Activated CD8-positive, alpha-beta T cell treated with anti-CD3 and anti-CD28 coated beads for 36 hours (primary cell): Measurements from ENCODE around the gene KIRREL2. TPM values are rescaled to one million over a fixed set of nuclear protein-coding genes. Genes with fewer than 3 reads are reported as not detected.
"Not testable (repeated sequence)": the region's sequence is repeated elsewhere in the genome, so short reads cannot be mapped to it uniquely, and the experiment has no call there.

ENCODE experiments used
- ATAC-seq: fragments of 200-7000 bp; cut with Tn5 transposase; one replicate; pipeline ENCODE4 v1.10.0; 2021; ENCODE audit warnings: mild to moderate bottlenecking, moderate library complexity
- CTCF ChIA-PET: fragments of 350-600 bp; sonication (Branson Sonifier 250); formaldehyde crosslinking; loops from one replicate; lab custom pipeline; 2021; ENCODE audit warnings: antibody characterized with exemption; lab: Charles Lee
- POLR2A ChIA-PET: fragments of 350-600 bp; sonication (Branson Sonifier 250); formaldehyde crosslinking; loops from one replicate; lab custom pipeline; 2021; ENCODE audit warnings: antibody characterized with exemption; lab: Charles Lee
- DNase-seq: peaks from one replicate; pipeline ENCODE4 v3.0.0-alpha.2; 2020
- H3K27ac Mint-ChIP-seq: one replicate; pipeline ENCODE4 v1.8.0; 2021; ENCODE audit warnings: mild to moderate bottlenecking, mixed read lengths
- H3K27me3 Mint-ChIP-seq: one replicate; pipeline ENCODE4 v1.8.0; 2021; ENCODE audit warnings: mixed read lengths
- H3K36me3 Mint-ChIP-seq: one replicate; pipeline ENCODE4 v1.8.0; 2021; ENCODE audit warnings: low read depth, mixed read lengths
- H3K4me1 Mint-ChIP-seq: one replicate; pipeline ENCODE4 v1.8.0; 2021; ENCODE audit warnings: low read depth, mixed read lengths
- H3K4me3 Mint-ChIP-seq: one replicate; pipeline ENCODE4 v1.8.0; 2021; ENCODE audit warnings: mild to moderate bottlenecking, moderate library complexity, mixed read lengths
- H3K9me3 Mint-ChIP-seq: one replicate; pipeline ENCODE4 v1.8.0; 2021; ENCODE audit warnings: mixed read lengths
- intact Hi-C: fragments of 100-400 bp; cut with micrococcal nuclease; formaldehyde crosslinking; loops from one replicate; pipeline ENCODE4 v1.10.0; 2022
- total RNA-seq, 2 experiments: library from RNA; stranded (reverse); gene quantifications; one replicate each; pipeline ENCODE4 v1.2.3, GENCODE V29; 2021
- TF ChIP-seq, protein P1 (sequence below): fragments of 200-600 bp; IDR thresholded peaks from one replicate; pipeline ENCODE4 v1.8.0; 2022; ENCODE audit warnings: antibody characterized with exemption, mild to moderate bottlenecking

KIRREL2 gene
- total RNA-seq, 2 experiments from 2014 or later: 1.4 TPM

DNA sequence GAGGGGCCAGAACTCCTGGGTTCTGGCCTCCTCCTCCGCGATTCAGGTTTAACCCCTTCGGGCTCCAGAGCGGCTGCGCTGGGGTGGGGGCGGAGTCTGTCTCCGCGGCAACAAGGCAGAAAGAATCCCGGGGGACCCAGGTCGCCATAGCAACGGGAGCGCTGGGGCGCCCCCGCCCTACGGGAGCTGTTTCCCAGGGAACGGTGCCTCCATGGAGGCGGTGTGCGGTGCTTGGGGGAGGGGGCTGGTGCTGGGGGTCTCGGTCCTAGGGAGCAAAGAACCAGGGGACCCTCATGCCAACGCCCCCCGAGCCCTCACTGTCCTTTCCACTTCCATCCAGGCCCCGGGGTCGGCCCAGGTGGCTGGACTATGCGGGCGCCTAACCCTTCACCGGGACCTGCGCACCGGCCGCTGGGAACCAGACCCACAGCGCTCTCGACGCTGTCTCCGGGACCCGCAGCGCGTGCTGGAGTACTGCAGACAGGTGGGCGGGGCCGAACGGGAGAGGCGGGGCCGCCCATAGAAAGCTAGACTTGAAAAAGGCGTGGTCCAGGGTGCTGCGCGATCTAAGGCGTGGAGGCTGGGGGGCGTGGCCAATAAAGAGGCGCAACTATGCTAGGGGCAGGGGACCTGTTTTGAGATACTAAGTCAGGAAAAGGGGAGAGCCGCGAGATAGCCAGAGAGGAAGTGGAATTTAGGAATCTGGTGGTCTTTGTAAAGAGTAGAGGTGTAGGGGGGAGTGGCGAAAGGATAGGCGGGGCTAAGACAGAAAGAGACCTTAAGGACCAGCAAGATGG lies 12.8 kb downstream of the KIRREL2 start:
- Mint-ChIP-seq H3K27ac (no peak overlapping the region), H3K4me3 (peak overlapping the region; percentile 67), H3K36me3 (no peaks in the 10 kb centered on the region), H3K9me3 (no peaks in the 10 kb centered on the region), H3K4me1 (peaks cover 13% of the 10 kb centered on the region), H3K27me3 (peaks cover 39% of the 10 kb centered on the region)
- DNase-seq: peak; percentile 94
- ATAC-seq: peak; percentile 89
- ChIA-PET CTCF (interaction anchor here (0.7 to 1.3 kb wide), 4 partner anchors 10 to 175 kb away, joined by 3 to 6 read pairs (median 4); no protein-coding TSS in a partner anchor), POLR2A (interaction anchor here (0.6 to 1.6 kb wide), 7 partner anchors 12 to 536 kb away, joined by 3 to 4 read pairs (median 3); partner anchors contain the start of genes KIRREL2, PSENEN and U2AF1L4)
- TF ChIP-seq, protein P1, sequence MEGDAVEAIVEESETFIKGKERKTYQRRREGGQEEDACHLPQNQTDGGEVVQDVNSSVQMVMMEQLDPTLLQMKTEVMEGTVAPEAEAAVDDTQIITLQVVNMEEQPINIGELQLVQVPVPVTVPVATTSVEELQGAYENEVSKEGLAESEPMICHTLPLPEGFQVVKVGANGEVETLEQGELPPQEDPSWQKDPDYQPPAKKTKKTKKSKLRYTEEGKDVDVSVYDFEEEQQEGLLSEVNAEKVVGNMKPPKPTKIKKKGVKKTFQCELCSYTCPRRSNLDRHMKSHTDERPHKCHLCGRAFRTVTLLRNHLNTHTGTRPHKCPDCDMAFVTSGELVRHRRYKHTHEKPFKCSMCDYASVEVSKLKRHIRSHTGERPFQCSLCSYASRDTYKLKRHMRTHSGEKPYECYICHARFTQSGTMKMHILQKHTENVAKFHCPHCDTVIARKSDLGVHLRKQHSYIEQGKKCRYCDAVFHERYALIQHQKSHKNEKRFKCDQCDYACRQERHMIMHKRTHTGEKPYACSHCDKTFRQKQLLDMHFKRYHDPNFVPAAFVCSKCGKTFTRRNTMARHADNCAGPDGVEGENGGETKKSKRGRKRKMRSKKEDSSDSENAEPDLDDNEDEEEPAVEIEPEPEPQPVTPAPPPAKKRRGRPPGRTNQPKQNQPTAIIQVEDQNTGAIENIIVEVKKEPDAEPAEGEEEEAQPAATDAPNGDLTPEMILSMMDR: no peak
- intact Hi-C loops: no loop called here

DNA sequence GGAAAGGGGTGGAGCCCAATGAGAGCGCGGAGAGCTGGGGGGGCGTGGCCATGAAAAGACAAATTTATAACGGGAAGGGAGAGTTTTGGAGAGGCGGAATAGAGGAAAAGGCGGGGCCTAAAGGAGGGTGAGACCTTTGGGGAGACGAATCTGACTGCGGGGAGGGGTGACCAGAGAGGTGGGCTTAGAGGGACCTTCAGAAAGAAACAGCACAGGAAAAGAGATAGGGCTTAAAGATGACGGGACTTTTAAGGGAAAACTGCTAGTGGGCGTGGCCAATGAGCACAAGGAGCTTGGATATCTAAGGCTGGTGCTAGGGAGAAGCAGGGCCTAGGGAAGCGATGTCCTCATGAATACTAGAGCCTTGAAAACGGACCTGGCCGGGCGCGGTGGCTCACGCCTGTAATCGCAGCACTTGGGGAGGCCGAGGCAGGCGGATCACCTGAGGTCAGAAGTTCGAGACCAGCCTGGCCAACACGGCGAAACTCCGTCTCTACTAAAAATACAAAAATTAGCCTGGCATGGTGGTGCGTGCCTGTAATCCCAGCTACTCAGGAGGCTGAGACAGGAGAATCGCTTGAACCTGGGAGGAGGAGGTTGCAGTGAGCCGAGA lies 13.5 kb downstream of the KIRREL2 start:
- H3K27ac Mint-ChIP-seq, intact Hi-C loops, H3K36me3 Mint-ChIP-seq, ATAC-seq, H3K9me3 Mint-ChIP-seq, DNase-seq: not testable (repeated sequence)
- peaks cover 39% of the 10 kb centered on the region for H3K27me3 Mint-ChIP-seq
- ChIA-PET POLR2A (interaction anchor here (0.6 to 1.6 kb wide), 5 partner anchors 13 to 537 kb away, joined by 3 to 4 read pairs (median 4); partner anchors contain the start of genes PSENEN and U2AF1L4), CTCF (interaction anchor here (0.7 to 1.3 kb wide), 3 partner anchors 9 to 176 kb away, joined by 3 to 6 read pairs (median 4); no protein-coding TSS in a partner anchor)
- H3K4me1 Mint-ChIP-seq: peaks cover 13% of the 10 kb centered on the region
- peak overlapping the region; percentile 67 for H3K4me3 Mint-ChIP-seq

DNA sequence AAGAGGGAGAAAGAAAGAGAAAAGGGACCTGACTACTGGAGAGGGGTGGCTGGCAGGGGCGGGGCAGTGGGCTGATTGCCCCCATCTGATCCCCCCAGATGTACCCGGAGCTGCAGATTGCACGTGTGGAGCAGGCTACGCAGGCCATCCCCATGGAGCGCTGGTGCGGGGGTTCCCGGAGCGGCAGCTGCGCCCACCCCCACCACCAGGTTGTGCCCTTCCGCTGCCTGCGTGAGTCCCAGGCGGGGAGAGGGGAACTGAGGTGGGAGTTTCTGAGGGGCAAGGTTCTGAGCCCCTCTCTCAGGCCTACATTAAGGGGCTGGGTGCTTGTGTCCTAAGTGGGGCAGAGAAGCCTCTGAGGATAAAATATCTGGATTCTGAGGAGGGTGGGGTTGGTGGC lies 14.1 kb downstream of the KIRREL2 start:
- POLR2A ChIA-PET: interaction anchor here (0.9 to 1.2 kb wide), 2 partner anchors 13 to 94 kb away, joined by 3 to 4 read pairs; no protein-coding TSS in a partner anchor
- no peaks in the 10 kb centered on the region for H3K36me3 Mint-ChIP-seq
- TF ChIP-seq, protein P1: no peak
- ATAC-seq: no peak
- intact Hi-C loops: no loop called here
- H3K27ac Mint-ChIP-seq: no peak overlapping the region
- CTCF ChIA-PET: no interaction called here
- no peak overlapping the region for H3K4me3 Mint-ChIP-seq
- H3K4me1 Mint-ChIP-seq: peaks cover 13% of the 10 kb centered on the region
- H3K27me3 Mint-ChIP-seq: peaks cover 37% of the 10 kb centered on the region
- no peaks in the 10 kb centered on the region for H3K9me3 Mint-ChIP-seq
- no peak for DNase-seq

DNA sequence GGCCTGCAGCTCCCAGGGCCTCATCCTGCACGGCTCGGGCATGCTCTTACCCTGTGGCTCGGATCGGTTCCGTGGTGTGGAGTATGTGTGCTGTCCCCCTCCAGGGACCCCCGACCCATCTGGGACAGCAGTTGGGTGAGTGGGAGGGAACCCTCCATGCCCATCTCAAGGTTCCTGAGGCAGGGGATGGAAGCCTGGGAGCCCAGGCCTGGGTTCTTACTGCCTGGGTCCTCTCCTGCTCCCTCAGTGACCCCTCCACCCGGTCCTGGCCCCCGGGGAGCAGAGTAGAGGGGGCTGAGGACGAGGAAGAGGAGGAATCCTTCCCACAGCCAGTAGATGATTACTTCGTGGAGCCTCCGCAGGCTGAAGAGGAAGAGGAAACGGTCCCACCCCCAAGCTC lies 14.9 kb downstream of the KIRREL2 start:
- Mint-ChIP-seq H3K4me1 (peaks cover 13% of the 10 kb centered on the region), H3K27ac (no peak overlapping the region)

DNA sequence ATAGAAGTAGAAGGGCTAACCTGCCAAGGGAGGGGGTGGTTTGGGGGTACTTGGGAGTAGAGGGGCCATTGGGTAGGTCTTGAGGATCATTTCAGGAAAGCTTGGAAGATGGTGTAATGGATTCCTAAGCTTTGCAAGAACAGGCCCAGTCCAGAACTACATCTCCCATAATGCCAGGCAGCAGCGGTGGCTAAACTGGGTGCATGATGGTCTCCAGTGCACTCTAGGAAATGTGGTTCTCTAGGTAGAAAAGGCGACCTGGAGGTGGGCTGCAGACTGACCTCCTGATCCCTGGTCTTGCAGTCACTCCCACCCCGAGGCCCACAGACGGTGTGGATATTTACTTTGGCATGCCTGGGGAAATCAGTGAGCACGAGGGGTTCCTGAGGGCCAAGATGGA lies 15.5 kb downstream of the KIRREL2 start:
- no peak overlapping the region for H3K27ac Mint-ChIP-seq
- POLR2A ChIA-PET: no interaction called here
- DNase-seq: no peak
- intact Hi-C loops: no loop called here
- no peaks in the 10 kb centered on the region for H3K9me3 Mint-ChIP-seq
- peaks cover 35% of the 10 kb centered on the region for H3K27me3 Mint-ChIP-seq
- H3K4me3 Mint-ChIP-seq: no peak overlapping the region
- TF ChIP-seq, protein P1: no peak
- no peaks in the 10 kb centered on the region for H3K36me3 Mint-ChIP-seq
- CTCF ChIA-PET: no interaction called here
- H3K4me1 Mint-ChIP-seq: peaks cover 13% of the 10 kb centered on the region
- no peak for ATAC-seq

More for the DNA sequence above, 14.9 kb downstream of the KIRREL2 start:
- ATAC-seq (no peak), DNase-seq (no peak)
- Mint-ChIP-seq H3K36me3 (no peaks in the 10 kb centered on the region), H3K27me3 (peaks cover 36% of the 10 kb centered on the region), H3K9me3 (no peaks in the 10 kb centered on the region), H3K4me3 (no peak overlapping the region)
- POLR2A ChIA-PET: no interaction called here
- TF ChIP-seq, protein P1: no peak
- CTCF ChIA-PET: no interaction called here
- intact Hi-C loops: no loop called here
